K562 (cell line): Measurements from ENCODE around the gene GNRHR. TPM values are rescaled to one million over a fixed set of nuclear protein-coding genes. Genes with fewer than 3 reads are reported as not detected.

Experiments used
- BCOR ChIP-seq: fragments of 450-650 bp; IDR thresholded peaks from 2 replicates; pipeline ENCODE4 v1.6.1; 2016
- ELF1 ChIP-seq: fragments of 200-800 bp; sonication (Bioruptor generic); IDR thresholded peaks from 2 replicates; pipeline ENCODE4 v1.6.1; 2016; ENCODE audit warnings: missing genetic modification characterization, missing compliant biosample characterization
- ELF4 ChIP-seq: fragments of 450-650 bp; formaldehyde crosslinking; IDR thresholded peaks from 2 replicates; pipeline ENCODE4 v1.4.0; 2022; ENCODE audit warnings: missing genetic modification characterization
- MLLT1 ChIP-seq, 2 experiments: fragments of 450-650 bp; IDR thresholded peaks; 2 replicates each; pipeline ENCODE4 v1.6.1; 2016
- MTA3 ChIP-seq: fragments of 450-650 bp; formaldehyde crosslinking; IDR thresholded peaks from 2 replicates; pipeline ENCODE4 v1.6.1; 2017; ENCODE audit warnings: mild to moderate bottlenecking, borderline replicate concordance
- NR2C1 ChIP-seq, 2 experiments: fragments of 450-650 bp; IDR thresholded peaks; 2 replicates each; pipeline ENCODE4 v1.6.1; 2017; ENCODE audit warnings: mild to moderate bottlenecking in 2 of 2, antibody characterized with exemption in 1 of 2, inconsistent platforms in 1 of 2, missing compliant biosample characterization in 1 of 2, missing genetic modification characterization in 1 of 2
- NR3C1 ChIP-seq: sonication (generic); formaldehyde crosslinking; IDR thresholded peaks from 2 replicates; pipeline ENCODE4 v1.8.1; 2022; ENCODE audit warnings: missing genetic modification reagents
- SIN3A ChIP-seq, 2 experiments: fragments of 150-350 bp in 1 of 2; IDR thresholded peaks; 2 replicates each; pipeline ENCODE4 v1.6.1; 2011 to 2016; ENCODE audit warnings: borderline replicate concordance in 2 of 2, low read depth in 2 of 2, low read length in 2 of 2, mild to moderate bottlenecking in 2 of 2, moderate library complexity in 2 of 2; ENCODE audit not compliant: control insufficient read depth in 1 of 2
- THRB ChIP-seq: fragments of 450-650 bp; formaldehyde crosslinking; conservative IDR thresholded peaks from 2 replicates; pipeline ENCODE4 v1.4.0; 2022; ENCODE audit warnings: mild to moderate bottlenecking, missing genetic modification characterization
- U2AF1 ChIP-seq: fragments of 200-400 bp; formaldehyde crosslinking; optimal IDR thresholded peaks from 2 replicates; pipeline ENCODE3; 2017; ENCODE audit warnings: mild to moderate bottlenecking, low read depth, low read length, moderate library complexity
- ZBTB1 ChIP-seq: sonication (generic); formaldehyde crosslinking; IDR thresholded peaks from 2 replicates; pipeline ENCODE4 v1.8.1; 2023; ENCODE audit warnings: missing genetic modification reagents, low read depth, mild to moderate bottlenecking, borderline replicate concordance
- ZFP30 ChIP-seq: fragments of 250-450 bp; sonication (Bioruptor Pico); IDR thresholded peaks from 2 replicates; pipeline ENCODE4 v1.8.0; 2022; ENCODE audit warnings: moderate library complexity, mild to moderate bottlenecking, inconsistent platforms, borderline replicate concordance
- ZMIZ1 ChIP-seq, 2 experiments: fragments of 150-350 bp in 1 of 2; IDR thresholded peaks; 2 replicates each; pipeline ENCODE4 v1.6.1; 2012 to 2016; ENCODE audit warnings: low read depth in 2 of 2, low read length in 2 of 2, mild to moderate bottlenecking in 1 of 2, moderate library complexity in 1 of 2
- ZNF41 ChIP-seq: fragments of 250-450 bp; sonication (Bioruptor Pico); conservative IDR thresholded peaks from 2 replicates; pipeline ENCODE4 v1.4.0; 2020; ENCODE audit warnings: mild to moderate bottlenecking
- polyA plus RNA-seq, 8 experiments: library from polyadenylated mRNA; depleted of rRNA in 4 of 8; stranded (reverse) in 5 of 8; unstranded in 3 of 8; fragments of >200 nt; fragmentation: Nextera tagmentation in 2 of 8; fragmentation: Illumina TruSeq in 1 of 8; extraction: Ambion mirVana in 2 of 8; extraction: Trizol in 1 of 8; gene quantifications; 2 replicates each; pipeline versions ENCODE4 v1.2.1 to v1.2.3, GENCODE V29; 2011 to 2014; ENCODE audit warnings: inconsistent platforms in 1 of 8, missing spikeins in 1 of 8
- total RNA-seq, 7 experiments: library from RNA; depleted of rRNA in 6 of 7; stranded (reverse); fragments of >200 nt in 6 of 7; fragmentation: Illumina TruSeq in 2 of 7; extraction: Trizol in 2 of 7; gene quantifications; 2 replicates each; pipeline versions ENCODE4 v1.2.1 to v1.2.3, GENCODE V29; 2011 to 2021; ENCODE audit warnings: low replicate concordance in 1 of 7
- TF ChIP-seq, protein P1 (sequence below): fragments of 250-450 bp; sonication (Bioruptor Pico); IDR thresholded peaks from 2 replicates; pipeline ENCODE4 v1.5.0; 2021; ENCODE audit warnings: mild to moderate bottlenecking, moderate library complexity
- TF ChIP-seq, protein P2 (sequence below): fragments of 450-650 bp; IDR thresholded peaks from 2 replicates; pipeline ENCODE4 v1.6.1; 2016; ENCODE audit warnings: low read depth, mild to moderate bottlenecking, moderate library complexity

Gene GNRHR
- total and polyA plus RNA-seq, 9 of the 15 experiments (the other 6 are each of a cell fraction or from before 2014, with no cell fraction given): 0.06 to 0.13 TPM; not detected in 7

DNA sequence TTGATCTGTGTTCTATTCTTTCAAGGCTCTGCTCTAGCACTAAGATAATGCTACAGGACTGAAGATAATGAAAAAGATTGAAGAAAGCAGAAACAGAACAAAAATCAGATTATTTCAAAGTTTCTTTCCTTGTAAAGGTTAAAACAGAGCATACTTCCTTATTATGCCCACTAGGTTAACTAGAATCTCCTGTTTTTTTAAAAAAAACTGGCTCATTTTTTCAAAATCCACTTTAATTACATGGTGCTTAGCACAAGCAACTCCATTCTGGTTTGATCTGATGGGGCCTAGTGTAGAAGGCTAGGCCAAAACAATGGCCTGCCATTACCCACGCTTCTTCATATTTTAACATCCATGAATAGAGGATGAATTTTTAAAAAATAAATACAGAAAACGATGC lies 52.0 kb downstream of the GNRHR start (continued):
- TF ChIP-seq ZBTB1 (CRISPR knock-in tag) (no peak), SIN3A (IDR thresholded peaks at IDR 0.05; ENCODE audit: borderline replicate concordance in 2 of 2, control insufficient read depth in 1 of 2, low read depth in 2 of 2, low read length in 2 of 2) (no peak), ELF1 (tag) (no peak), BCOR (no peak), ELF4 (CRISPR knock-in tag) (no peak), THRB (CRISPR knock-in tag) (no peak), MTA3 (no peak), NR2C1 (IDR thresholded peaks at IDR 0.05) (no peak), NR2C1 (tag; IDR thresholded peaks at IDR 0.05) (peak; percentile 80), ZMIZ1 (IDR thresholded peaks at IDR 0.05; ENCODE audit: low read depth in 2 of 2, low read length in 2 of 2) (no peak), NR3C1 (CRISPR knock-in tag) (no peak), MLLT1 (IDR thresholded peaks at IDR 0.05) (no peak), ZFP30 (no peak), U2AF1 (no peak), ZNF41 (CRISPR knock-in tag) (peak; percentile 82; the same call in 1 of the 2 replicates)
- TF ChIP-seq, protein P1, sequence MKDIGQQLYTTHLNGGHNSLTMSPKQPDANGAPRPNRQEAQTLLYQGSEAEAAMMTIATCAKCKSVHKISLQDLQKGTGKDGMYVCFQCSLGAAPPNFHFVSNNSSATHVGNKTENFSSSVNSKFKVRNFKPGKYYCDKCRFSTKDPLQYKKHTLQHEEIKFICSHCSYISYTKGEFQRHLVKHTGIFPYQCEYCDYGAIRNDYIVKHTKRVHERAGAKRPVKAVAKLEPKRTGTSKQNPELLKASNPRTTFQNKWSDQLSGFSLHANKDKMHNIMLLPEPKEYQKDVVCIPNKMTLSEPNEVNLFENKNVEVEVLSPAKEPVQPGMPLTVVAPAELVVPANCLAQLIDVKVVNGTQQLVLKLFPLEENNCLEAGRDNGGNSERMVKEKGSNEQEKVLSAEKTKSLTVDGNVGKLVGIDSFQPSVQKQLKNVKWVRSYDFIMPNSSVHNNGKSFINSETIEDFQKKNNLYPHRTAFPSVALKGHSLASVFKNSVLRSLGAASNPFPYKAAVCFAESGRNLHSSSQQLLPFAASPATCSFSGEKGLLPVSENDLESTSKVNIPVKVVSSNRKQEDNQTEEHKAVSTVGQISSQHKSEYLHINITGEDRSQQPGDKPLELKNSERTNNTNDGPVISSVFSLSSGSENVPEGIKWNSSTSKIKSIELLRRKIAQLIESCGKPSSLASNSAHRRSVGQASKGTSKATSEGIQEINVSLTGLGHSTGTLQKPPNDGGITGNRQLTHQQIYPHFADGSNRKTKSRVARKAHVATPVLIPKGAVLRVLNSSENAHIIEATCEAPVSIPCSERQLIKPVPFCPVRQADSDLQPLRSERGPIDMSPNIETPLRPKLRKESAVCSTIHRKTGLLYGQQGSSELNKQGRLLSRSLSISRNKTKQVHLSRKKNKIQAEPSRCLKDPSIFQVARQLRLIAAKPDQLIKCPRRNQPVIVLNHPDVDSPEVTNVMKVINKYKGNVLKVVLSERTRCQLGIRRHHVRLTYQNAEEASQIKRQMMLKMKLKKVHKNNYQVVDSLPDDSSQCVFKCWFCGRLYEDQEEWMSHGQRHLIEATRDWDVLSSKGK (CRISPR knock-in tag): no peak
- TF ChIP-seq, protein P2, sequence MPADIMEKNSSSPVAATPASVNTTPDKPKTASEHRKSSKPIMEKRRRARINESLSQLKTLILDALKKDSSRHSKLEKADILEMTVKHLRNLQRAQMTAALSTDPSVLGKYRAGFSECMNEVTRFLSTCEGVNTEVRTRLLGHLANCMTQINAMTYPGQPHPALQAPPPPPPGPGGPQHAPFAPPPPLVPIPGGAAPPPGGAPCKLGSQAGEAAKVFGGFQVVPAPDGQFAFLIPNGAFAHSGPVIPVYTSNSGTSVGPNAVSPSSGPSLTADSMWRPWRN: no peak
